ENCODE measurements around the gene ITFG1. TPM values are rescaled to one million over a fixed set of nuclear protein-coding genes. Genes with fewer than 3 reads are reported as not detected.
A peak's percentile ranks its signal among the peaks of the same experiment; 100 is the strongest.
"Not testable (repeated sequence)": the region's sequence is repeated elsewhere in the genome, so short reads cannot be mapped to it uniquely, and the experiment has no call there.

The ITFG1 gene
- total RNA-seq, 1 experiment from 2014 or later, result 38.2 TPM

DNA sequence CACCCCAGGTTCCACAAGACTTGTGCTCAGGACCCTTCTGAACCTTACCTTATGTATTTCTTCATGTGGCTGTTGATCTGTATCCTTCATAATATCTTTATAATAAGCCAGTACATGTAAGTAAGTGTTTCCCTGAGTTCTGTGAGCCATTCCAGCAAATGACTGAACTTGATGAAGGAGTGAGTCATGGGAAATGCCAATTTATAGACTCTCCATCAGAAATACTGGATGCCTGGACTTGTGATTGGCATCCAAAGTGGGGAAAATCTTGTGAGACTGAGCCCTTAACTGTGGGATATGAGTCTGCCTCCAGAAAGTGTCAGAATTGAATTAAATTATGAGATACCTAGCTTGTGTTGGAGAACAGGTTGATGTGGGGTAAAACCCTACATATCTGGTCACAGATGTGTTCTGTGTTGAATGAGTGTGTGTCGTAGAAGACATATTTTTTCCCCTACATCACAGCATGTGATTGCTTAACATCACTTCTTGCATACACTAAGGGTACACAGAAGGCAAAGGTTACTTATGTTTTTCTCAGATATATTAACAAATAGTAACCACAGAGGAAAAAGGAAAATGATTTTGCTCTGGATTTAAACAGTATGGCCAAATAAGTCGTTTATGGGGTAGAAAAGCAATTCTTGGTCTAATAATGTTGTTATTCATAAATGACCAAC lies 247.0 kb downstream of the ITFG1 start:
- H3K36me3 ChIP-seq (ENCODE audit: control insufficient read depth, insufficient read depth, low read length), result no peaks in the 10 kb centered on the region
- Mint-ChIP-seq H3K4me1 (ENCODE audit: low read depth, unreplicated experiment) (no peaks in the 10 kb centered on the region), H3K9me3 (ENCODE audit: unreplicated experiment) (no peaks in the 10 kb centered on the region), H3K36me3 (ENCODE audit: insufficient read depth, unreplicated experiment) (no peaks in the 10 kb centered on the region), H3K4me3 (ENCODE audit: unreplicated experiment) (no peak overlapping the region), H3K27me3 (ENCODE audit: insufficient read depth, unreplicated experiment) (no peaks in the 10 kb centered on the region), H3K27ac (ENCODE audit: unreplicated experiment) (no peak overlapping the region)
- TF ChIP-seq CTCF (IDR thresholded peaks at IDR 0.05; ENCODE audit: insufficient read depth in 1 of 2, low read depth in 1 of 2, low read length in 1 of 2, severe bottlenecking in 1 of 2, unreplicated experiment in 1 of 2), result no peak
- ChIA-PET CTCF (no interaction called here), POLR2A (no interaction called here)
- H3K4me1 ChIP-seq, result no peaks in the 10 kb centered on the region
- BruUV-seq (replicated peaks), result no TSS peak
- H3K9me3 ChIP-seq, result no peaks in the 10 kb centered on the region
- DNase-seq, result no peak
- intact Hi-C loops (cut with micrococcal nuclease; ENCODE audit: unreplicated experiment), result no loop called here
- no peak overlapping the region for H3K4me3 ChIP-seq (ENCODE audit: low read depth, low read length)
- no peaks in the 10 kb centered on the region for H3K27me3 ChIP-seq (replicated peaks; ENCODE audit: control insufficient read depth, insufficient read depth, low read length)

DNA sequence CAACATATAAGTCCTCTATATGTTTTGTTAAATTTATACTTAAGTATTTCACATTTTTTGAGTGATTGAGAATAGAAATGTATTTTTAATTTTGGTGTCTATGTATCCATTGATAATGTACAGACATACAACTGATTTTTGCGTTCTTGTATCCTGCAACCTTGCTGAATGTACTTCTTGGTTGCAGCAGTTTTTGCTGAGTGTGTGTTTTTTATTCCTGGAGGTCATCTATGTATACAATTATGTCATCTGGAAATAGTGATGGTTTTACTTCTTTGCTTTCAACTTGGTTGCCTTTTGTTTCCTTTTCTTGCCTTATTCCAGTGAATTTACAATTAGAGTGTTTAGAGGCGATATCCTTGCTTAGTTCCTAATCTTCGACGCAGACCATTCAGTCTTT lies 249.6 kb downstream of the ITFG1 start:
- TF ChIP-seq CTCF (IDR thresholded peaks at IDR 0.05; ENCODE audit: insufficient read depth in 1 of 2, low read depth in 1 of 2, low read length in 1 of 2, severe bottlenecking in 1 of 2, unreplicated experiment in 1 of 2), result no peak

GRCh38 chr16:47204736-47205504 lies 255.9 kb downstream of the ITFG1 start:
- H3K4me3 Mint-ChIP-seq (ENCODE audit: unreplicated experiment), result no peak overlapping the region
- H3K36me3 ChIP-seq (ENCODE audit: control insufficient read depth, insufficient read depth, low read length), result no peaks in the 10 kb centered on the region
- CTCF ChIA-PET, result interaction anchor here (1.4 kb wide), 1 partner anchor 960 kb away, joined by 4 read pairs; no protein-coding TSS in a partner anchor
- no peaks in the 10 kb centered on the region for H3K9me3 ChIP-seq
- H3K27me3 Mint-ChIP-seq (ENCODE audit: insufficient read depth, unreplicated experiment), result no peaks in the 10 kb centered on the region
- no peak overlapping the region for H3K4me3 ChIP-seq (ENCODE audit: low read depth, low read length)
- DNase-seq, result no peak
- no peaks in the 10 kb centered on the region for H3K4me1 ChIP-seq
- no peaks in the 10 kb centered on the region for H3K4me1 Mint-ChIP-seq (ENCODE audit: low read depth, unreplicated experiment)
- H3K36me3 Mint-ChIP-seq (ENCODE audit: insufficient read depth, unreplicated experiment), result no peaks in the 10 kb centered on the region
- H3K9me3 Mint-ChIP-seq (ENCODE audit: unreplicated experiment), result no peaks in the 10 kb centered on the region
- TF ChIP-seq CTCF (IDR thresholded peaks at IDR 0.05; ENCODE audit: insufficient read depth in 1 of 2, low read depth in 1 of 2, low read length in 1 of 2, severe bottlenecking in 1 of 2, unreplicated experiment in 1 of 2), result peak in 1 of 2 experiments; percentile 8
- no TSS peak for BruUV-seq (replicated peaks)
- POLR2A ChIA-PET, result no interaction called here
- no peaks in the 10 kb centered on the region for H3K27me3 ChIP-seq (replicated peaks; ENCODE audit: control insufficient read depth, insufficient read depth, low read length)
- intact Hi-C loops (cut with micrococcal nuclease; ENCODE audit: unreplicated experiment), result no loop called here
- no peak overlapping the region for H3K27ac Mint-ChIP-seq (ENCODE audit: unreplicated experiment)

More for the DNA sequence above, 249.6 kb downstream of the ITFG1 start:
- no TSS peak for BruUV-seq (replicated peaks)
- no peaks in the 10 kb centered on the region for H3K9me3 Mint-ChIP-seq (ENCODE audit: unreplicated experiment)
- Histone ChIP-seq H3K4me3 (ENCODE audit: low read depth, low read length) (no peak overlapping the region), H3K9me3 (no peaks in the 10 kb centered on the region), H3K4me1 (no peaks in the 10 kb centered on the region), H3K27me3 (replicated peaks; ENCODE audit: control insufficient read depth, insufficient read depth, low read length) (no peaks in the 10 kb centered on the region), H3K36me3 (ENCODE audit: control insufficient read depth, insufficient read depth, low read length) (no peaks in the 10 kb centered on the region)
- H3K27me3 Mint-ChIP-seq (ENCODE audit: insufficient read depth, unreplicated experiment), result no peaks in the 10 kb centered on the region
- DNase-seq, result no peak
- H3K4me3 Mint-ChIP-seq (ENCODE audit: unreplicated experiment), result no peak overlapping the region
- no peaks in the 10 kb centered on the region for H3K36me3 Mint-ChIP-seq (ENCODE audit: insufficient read depth, unreplicated experiment)
- ChIA-PET CTCF (no interaction called here), POLR2A (no interaction called here)
- H3K27ac Mint-ChIP-seq (ENCODE audit: unreplicated experiment), result no peak overlapping the region
- intact Hi-C loops (cut with micrococcal nuclease; ENCODE audit: unreplicated experiment), result no loop called here
- H3K4me1 Mint-ChIP-seq (ENCODE audit: low read depth, unreplicated experiment), result no peaks in the 10 kb centered on the region

DNA sequence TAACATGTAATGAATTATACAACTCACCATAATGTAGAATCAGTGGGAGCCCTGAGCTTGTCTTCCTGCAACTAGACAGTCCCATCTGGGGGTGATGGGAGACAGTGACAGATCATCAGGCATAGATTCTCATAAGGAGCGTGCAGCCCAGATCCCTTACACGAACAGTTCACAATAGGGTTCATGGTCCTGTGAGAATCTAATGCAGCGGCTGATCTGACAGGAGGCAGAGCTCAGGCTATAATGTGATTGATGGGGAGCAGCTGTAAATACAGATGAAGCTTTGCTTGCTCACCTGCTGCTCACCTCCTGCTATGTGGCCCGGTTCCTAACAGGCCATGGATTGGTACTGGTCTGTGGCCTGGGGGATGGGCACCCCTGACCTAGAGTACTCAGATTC lies 257.4 kb downstream of the ITFG1 start:
- DNase-seq; intact Hi-C loops (cut with micrococcal nuclease; ENCODE audit: unreplicated experiment); H3K9me3 Mint-ChIP-seq (ENCODE audit: unreplicated experiment); H3K27me3 ChIP-seq (replicated peaks; ENCODE audit: control insufficient read depth, insufficient read depth, low read length); H3K27me3 Mint-ChIP-seq (ENCODE audit: insufficient read depth, unreplicated experiment); CTCF ChIA-PET; H3K36me3 Mint-ChIP-seq (ENCODE audit: insufficient read depth, unreplicated experiment); H3K4me3 ChIP-seq (ENCODE audit: low read depth, low read length); H3K27ac Mint-ChIP-seq (ENCODE audit: unreplicated experiment); H3K4me3 Mint-ChIP-seq (ENCODE audit: unreplicated experiment); POLR2A ChIA-PET; H3K36me3 ChIP-seq (ENCODE audit: control insufficient read depth, insufficient read depth, low read length); H3K4me1 ChIP-seq; BruUV-seq (replicated peaks); H3K4me1 Mint-ChIP-seq (ENCODE audit: low read depth, unreplicated experiment); H3K9me3 ChIP-seq: not testable (repeated sequence)
